Left hindlimb (tissue), 1 donor: ENCODE data around the gene SFI1.
"Not testable (repeated sequence)": the region's sequence is repeated elsewhere in the genome, so short reads cannot be mapped to it uniquely, and the experiment has no call there.

ENCODE experiments used
- DNase-seq: peaks from one replicate; pipeline ENCODE4 v3.0.0-alpha.2; 2018

The SFI1 gene

DNA sequence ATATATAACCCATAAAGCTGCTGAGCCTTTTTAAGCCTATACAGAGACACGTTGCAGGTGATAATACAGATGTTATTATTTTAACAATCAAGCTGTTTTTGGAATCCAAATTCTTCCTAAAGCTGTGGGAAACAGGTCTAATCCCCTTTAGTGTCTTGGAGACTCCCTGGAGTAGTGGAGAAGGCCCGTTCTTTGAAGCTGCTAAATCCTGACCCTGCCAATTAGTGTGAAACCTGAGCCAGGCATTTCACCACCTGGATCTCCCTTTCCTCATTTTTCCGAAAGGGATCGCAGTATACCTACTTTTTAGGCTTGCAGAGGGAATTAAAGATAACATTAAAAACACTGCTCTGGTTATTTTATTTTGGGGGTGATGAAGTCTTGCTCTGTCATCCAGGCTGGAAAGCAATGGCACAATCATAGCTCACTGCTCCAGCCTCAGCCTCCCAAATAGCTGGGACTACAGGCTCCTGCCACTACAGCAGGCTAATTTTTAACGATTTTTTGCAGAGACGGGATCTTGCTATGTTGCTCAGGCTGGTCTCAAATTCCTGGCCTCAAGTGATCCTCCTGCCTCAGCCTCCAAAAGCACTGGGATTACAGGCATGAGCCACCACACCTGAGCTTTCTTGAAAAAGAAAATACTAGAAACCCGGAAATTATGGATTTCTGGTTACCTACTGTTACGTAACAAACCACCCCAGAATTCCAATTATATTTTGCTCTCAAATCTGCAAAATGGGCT, 4.9 kb upstream of the SFI1 start:
- DNase-seq: no peak

DNA sequence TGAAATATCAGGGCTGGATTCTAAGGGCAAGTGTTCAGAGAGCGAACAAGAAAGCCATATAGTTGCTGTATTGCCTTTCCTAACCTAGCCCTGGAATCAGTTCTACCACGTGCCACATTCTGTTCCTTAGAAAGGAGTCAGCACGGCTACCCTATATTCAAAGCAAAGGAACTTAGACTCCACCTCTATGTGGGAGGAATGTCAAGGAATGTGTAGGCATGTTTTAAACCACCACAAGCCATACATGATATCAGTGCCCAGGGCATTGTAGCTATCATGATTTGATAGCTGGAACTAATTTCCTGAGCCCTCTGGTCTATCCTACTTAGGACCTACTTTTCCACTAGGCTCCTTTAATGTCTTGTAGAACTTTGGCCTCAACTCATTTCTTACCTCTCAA, 4.2 kb upstream of the SFI1 start:
- DNase-seq: no peak

DNA sequence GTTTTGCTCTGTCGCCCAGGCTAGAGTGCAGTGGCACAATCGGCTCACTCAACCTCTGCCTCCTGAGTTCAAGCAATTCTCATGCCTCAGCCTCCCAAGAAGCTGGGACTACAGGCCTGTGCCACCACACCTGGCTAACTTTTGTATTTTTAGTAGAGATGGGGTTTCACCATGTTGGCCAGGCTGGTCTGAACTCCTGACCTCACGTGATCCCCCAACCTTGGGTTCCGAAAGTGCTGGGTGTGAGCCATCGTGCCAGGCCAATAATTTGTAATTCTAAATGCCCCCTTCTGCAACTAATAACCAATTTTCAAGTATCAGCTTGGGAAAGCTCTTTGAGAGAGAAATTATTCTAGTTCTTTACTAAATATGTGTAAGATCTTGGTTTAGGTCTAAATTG, 3.0 kb upstream of the SFI1 start:
- DNase-seq: not testable (repeated sequence)

DNA sequence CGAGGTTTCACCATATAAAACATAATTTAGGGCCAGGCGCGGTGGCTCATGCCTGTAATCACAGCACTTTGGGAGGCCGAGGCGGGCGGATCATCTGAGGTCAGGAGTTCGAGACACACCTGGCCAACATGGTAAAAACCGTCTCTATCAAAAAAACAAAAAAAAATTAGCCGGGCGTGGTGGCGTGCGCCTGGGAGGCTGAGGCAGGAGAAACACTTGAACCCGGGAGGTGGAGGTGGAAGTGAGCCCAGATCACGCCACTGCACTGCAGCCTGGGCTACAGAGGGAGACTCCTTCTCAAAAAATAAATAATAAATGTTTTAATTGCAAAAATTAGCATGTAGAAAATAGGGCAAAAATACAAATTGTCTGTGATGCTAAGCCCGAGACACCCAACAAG, 993 bp upstream of the SFI1 start:
- no peak for DNase-seq

DNA sequence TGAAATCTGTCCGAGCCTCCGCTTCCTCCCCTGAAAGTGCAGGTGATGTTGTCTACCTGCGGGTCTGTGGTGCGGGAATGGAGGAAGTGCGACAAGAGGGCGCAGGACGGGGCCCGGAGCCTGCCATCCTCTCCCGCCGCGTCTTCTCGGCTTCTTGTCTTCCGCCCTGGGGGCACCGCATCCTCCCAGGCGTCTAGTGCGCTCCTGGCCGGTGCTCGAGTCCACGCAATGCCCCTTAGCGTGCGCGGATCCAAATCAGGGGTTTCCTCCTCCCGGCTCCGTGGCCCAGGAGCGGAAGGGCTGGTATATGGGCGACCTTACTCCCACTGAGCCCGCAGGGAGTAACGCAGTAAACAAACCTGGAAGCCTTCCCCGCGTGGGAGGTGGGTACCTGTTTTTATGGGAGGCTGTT, 405 bp downstream of the SFI1 start:
- DNase-seq: no peak

DNA sequence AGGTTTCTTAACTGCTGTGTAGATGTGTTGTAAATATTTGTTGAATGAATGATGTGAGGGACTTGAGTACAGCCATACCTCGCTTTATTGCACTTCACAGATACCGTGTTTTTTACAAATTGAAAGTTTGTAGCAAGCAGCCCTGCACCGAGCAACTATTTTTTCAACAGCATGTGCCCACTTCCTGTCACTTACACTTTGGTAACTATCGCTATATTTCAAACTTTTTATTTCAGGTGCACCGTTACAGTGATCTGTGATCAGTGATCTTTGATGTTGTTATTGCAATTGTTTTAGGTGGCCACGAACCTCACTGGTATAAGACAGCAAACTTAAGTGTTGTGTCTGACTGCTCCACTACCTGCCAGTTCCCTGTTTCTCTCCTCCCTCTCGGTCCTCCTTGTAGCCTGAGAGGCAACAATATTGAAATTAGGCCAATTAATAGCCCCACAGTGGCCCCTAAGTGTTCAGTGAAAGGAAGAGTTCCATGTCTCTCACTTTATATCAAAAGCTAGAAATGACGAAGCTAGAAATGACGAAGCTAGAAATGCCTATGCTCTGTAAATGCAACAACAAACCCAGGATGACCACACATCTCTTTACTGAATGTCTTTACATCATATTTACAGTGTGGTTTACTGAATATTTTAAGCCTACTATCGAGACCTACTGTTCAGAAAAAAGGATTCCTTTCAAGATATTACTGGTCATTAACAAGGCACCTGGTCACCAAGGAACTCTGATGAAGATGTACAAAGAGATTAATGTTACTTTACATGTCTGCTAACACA, 1.0 kb downstream of the SFI1 start:
- DNase-seq: no peak

DNA sequence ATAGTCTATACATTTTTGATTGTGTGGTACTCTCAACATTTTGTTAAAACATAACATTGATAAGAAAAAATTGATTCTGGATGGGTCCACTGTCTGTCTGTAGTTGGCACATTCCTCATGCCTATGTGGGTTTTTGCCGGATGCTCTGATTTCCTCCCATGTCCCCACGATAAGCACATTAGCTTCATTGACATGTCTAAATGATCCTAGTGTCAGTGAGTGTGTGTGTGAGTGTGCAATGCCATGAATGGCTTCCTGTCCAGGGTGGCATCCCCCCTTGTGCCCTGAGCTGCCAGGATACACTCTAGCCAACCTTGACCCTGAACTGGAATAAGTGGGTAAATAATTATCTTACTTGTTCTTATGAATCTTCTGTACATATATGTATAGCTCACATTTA, 5.4 kb downstream of the SFI1 start:
- no peak for DNase-seq

DNA sequence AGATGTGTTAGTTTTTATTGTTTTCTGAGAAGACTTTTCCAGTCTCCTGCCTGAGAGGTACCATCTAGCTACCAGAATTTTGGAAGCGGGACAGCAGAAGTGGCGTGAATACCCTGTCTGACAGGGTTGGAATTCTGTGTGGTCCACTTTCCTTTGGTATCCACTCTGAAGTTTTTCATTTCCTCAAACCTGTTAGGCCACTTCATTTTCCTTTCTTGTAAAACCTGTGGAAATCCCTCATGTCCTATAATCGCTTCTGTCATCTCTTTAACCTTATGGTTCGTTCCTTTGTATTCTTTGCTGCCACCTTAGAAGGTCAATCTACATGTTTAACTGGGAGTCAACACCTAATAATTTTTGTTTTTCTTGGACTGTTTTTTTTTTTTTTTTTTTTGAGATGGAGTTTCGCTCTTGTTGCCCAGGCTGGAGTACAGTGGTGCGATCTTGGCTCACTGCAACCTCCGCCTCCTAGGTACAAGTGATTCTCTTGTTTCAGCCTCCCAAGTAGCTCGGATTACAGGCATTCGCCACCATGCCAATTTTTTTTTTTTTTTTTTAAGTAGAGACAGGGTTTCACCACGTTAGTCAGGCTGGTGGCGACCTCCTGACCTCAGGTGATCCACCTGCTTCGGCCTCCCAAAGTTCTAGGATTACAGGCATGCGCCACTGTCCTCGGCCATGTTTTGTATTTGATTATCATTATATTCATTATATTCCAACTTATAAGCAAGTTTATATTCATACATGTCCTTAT, 7.1 kb downstream of the SFI1 start:
- DNase-seq: no peak

DNA sequence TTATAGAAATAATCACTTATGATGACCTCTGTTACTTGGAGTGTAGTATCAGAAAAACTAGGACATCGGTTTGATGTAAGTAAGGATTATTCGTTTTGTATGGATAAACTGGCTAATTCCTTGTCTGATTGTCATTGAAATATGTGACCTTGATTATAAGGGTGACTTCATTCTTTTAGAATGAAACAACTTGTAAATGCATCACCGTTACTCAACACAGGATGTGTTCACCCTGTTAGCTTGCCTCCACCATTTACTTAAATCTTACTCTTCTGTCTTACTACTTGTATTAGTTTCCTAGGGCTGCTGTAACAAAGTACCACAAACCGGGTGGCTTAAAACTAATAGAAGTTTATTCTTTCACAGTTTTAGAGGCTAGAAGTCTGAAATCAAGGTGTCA, 7.9 kb downstream of the SFI1 start:
- DNase-seq: no peak

DNA sequence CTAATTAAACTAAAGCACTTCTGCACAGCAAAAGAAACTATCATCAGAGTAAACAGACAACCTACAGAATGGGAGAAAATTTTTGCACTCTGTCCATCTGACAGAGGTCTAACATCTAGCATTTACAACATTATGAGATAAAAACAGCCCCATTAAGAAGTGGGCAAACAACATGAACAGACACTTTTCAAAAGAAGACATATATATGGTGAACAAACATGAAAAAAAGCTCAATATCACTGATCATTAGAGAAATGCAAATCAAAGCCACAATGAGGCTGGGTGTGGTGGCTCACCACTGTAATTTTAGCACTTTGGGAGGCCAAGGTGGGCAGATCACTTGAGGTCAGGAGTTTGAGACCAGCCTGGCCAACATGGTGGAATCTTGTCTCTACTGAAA, 11.2 kb downstream of the SFI1 start:
- DNase-seq: not testable (repeated sequence)

DNA sequence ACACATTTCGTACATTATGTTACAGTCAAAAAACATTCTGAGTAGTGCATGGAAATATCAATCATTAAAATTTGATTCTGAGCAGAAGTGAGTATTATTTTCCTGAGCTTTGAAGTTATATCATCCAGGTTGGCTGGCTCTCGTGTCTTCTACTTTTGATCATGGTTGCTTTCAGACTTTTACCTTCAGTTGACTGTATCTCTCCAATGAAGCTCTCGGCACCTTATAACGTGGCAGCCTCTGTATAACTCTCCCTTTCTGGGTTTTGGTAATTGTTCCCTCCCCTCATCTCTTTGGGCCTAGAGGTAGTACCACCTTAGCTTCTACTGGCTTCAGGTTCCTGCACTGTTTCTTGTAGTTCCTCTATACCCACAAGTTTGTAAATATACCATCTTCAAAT, 12.2 kb downstream of the SFI1 start:
- no peak for DNase-seq

DNA sequence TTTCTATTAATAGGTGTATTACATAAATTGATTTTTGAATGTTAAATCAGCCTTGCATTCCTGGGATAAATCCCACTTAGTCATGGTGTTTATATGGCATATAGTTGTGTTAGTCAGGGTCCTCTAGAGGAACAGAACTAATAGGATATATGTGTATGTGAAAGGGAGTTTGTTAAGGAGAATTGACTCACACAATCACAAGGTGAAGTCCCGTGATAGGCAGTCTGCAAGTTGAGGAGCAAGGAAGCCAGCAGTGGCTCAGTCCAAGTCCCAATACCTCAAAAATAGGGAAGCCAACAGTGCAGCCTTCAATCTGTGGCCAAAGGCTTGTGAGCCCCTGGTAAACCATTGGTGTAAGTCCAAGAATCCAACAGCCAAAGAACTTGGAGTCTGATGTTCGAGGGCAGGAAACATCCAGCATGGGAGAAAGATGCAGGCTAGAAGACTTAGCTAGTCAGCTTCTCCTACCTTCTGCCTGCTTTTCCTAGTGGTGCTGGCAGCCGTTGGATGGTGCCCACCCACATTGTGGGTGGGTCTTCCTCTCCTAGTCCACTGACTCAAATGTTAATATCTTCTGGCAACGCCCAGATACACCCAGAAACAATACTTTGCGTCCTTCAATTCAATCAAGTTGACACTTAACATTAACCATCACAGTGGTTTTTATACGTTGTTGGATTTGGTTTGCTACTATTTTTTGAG, 12.9 kb downstream of the SFI1 start:
- DNase-seq: no peak

DNA sequence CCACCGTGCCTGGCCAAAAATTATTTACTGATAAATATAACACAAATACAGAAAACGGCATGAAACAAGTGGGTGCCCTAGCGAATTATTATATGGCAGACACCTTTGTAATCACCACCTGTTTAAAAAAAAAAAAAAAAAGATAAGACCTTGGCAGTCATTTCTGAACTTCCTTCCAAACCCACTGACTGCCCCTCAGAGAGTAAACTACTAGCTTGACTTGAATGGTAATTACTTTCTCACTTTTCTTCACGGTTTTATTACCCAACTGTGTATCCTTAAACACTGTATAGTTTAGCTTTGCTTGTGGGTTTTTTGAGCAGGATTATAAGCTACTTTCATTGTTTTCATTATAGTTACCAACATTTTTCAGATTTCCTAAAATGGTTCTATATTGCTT, 23.7 kb downstream of the SFI1 start:
- no peak for DNase-seq

DNA sequence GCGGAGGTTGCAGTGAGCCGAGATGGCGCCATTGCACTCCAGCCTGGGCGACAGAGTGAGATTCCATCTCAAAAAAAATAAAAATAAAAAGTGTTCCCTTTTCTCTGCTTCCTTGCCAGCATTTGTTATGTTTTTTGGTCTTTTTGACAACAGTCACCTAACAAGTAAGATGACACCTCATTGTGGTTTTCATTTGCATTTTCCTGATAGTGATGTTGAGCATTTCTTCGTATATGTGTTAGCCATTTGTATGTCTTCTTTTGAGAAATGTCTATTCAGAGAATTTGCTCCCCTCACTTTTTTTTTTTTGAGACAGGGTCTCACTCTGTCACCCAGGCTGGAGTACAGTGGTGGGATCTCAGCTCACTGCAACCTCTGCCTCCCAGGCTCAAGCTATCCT, 27.8 kb downstream of the SFI1 start:
- not testable (repeated sequence) for DNase-seq

DNA sequence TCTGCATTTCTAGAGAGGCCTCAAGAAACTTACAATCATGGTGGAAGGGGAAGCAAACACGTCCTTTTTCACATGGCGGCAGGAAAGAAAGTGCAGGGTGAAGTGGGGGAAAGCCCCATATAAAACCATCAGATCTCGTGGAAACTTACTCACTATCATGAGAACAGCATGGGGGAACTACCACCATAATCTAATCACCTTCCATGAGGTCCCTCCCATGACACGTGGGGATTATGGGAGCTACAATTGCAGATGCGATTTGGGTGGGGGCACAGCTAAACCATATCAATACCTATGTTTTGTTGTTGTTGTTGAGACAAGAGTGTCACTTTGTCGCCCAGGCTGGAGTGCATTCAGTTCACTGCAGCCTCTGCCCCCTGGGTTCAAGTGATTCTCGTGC, 29.9 kb downstream of the SFI1 start:
- no peak for DNase-seq

DNA sequence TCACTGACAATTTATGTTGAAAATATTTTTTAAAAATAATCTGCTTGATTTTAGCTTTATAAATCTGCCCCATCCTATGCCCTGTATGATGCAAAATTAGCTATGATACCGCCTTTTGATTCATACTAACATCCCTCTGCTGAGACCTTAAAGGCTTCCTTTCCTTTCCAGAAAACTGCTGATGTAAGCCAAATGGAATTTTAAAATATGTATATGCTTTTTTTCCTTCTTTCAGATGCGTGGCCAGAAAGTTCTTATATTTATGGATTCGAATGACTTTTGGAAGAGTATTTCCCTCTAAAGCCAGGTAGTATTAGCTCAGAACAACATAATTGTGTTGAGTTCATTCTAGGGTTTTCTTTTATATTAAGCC, 34.5 kb downstream of the SFI1 start:
- DNase-seq: no peak

DNA sequence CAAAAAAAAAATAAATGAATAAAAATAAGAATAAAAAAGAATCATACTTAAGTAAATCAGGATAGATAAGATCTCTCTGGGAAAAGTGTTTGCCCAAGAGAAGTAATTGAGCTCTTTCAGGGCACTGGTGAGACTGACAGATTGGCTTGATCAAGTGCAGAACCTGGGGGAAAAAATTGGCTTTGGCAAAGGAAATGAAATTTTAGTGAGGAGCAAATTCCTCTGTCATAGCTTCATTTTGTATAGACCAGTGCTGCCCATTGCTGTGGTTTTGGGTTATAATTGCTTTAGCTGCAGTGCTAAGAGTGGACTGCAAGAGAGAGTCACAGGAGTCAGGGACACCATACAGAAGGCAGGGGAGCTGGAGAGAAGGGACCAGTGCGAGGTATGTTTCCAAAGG, 35.7 kb downstream of the SFI1 start:
- DNase-seq: no peak

DNA sequence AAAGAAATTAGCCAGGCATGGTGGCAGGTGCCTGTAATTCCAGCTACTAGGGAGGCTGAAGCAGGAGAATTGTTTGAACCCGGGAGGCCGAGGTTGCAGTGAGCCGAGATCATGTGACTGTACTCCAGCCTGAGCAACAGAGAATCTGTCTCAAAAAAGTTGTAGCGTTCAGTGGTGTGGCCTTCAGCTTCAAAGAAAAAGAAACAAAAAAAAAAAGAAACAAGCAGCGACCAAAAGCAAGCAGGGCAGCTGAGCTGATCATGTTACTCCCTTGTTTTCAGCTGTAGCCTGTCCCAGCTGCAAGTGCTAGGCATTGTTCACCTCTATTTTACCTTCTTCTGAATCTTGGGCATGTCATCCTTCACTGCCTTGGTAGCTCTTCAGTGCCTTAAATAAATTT, 37.0 kb downstream of the SFI1 start:
- no peak for DNase-seq

DNA sequence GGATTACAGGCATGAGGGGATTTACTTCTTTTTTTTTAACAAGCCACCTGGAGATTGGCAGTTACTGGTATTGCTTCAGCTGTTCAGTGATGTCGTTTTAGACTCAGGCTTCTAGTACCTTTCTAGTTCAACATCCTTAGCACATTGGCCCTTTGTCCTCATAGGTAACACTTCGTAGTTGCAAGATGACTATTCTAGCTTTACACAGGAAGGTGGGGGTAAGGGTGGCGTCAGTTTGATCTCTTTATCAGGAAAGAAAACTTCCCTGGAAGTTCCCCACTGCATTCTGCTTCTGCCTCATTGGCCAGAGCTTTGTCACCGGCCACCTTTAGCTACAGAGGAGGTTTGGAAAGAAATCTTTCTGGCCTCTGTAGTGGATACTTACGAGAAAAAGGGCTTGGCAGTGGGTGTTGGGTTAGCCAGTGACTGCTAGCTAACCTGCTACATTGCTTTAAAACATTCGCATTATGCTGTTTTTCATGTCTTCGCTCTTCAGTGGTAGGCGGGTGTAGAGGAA, 40.7 kb downstream of the SFI1 start:
- DNase-seq: no peak

DNA sequence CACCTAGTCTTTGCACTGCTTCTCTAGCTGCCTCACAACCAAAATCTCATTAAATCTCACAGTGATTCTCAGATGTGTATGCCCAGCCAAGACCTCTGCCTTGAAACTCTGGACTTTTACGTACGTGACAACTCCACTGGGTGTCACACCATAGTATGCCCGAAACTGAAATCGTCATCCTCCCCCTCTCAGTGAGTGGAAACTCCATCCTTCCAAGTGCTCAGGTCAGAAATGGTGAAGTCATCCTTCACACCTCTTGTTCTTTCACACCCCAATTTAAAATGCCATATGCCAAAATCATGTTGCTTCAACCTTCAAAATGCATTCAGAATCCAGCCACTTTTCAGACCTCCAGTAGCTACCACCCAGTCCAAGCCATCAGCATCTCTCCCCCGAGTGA, 42.5 kb downstream of the SFI1 start:
- DNase-seq: no peak

DNA sequence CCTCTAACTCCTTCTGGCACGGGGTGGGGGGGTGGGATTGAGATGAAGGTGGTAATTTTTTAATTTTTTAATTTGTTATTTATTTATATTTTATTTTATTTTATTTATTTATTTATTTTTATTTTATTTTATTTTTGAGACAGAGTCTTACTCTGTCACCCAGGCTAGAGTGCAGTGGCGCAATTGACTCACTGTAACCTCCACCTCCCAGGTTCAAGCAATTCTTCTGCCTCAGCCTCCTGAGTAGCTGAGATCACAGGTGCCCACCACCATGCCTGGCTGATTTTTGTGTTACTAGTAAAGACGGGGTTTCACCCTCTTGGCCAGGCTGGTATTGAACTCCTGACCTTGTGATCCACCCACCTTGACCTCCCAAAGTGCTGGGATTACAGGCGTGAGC, 43.8 kb downstream of the SFI1 start:
- DNase-seq: not testable (repeated sequence)

DNA sequence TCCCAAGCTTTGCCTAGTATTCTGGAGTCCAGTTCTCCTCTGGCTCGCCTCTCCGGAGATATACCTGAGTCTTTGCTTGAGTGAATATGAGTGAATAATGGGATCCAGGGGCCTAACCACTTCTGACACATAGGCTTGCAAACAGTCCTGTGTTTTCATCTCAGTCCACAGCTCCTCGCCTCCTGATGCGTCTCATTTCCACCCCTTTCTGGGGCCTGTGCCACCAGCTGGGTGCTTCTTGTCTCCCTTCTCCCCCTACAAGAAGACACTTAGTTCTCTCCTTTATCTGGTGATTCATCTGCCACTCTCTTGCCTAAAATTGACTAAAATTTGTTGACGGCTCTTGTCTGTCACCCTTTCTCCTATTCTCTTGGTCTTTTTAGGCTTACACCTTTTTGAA, 44.6 kb downstream of the SFI1 start:
- no peak for DNase-seq
